ENCODE results near the gene COL18A1.

The COL18A1 gene

GRCh38 chr21:45535341-45536081 is 130.5 kb downstream of the COL18A1 start:
- no peak for DNase-seq (ENCODE audit: low spot score)

- no peak for DNase-seq (ENCODE audit: low spot score)
Measured at GRCh38 chr21:45536301-45537081, 131.5 kb downstream of the COL18A1 start.

- peak; percentile 31 for DNase-seq (ENCODE audit: low spot score)
Measured at GRCh38 chr21:45537111-45537745, 132.3 kb downstream of the COL18A1 start.

GRCh38 chr21:45537746-45538291 is 132.9 kb downstream of the COL18A1 start:
- DNase-seq (ENCODE audit: low spot score) = peak; percentile 54

GRCh38 chr21:45538381-45539045 is 133.5 kb downstream of the COL18A1 start:
- DNase-seq (ENCODE audit: low spot score) = peak; percentile 37

GRCh38 chr21:45539046-45539795 is 134.3 kb downstream of the COL18A1 start:
- peak; percentile 60 for DNase-seq (ENCODE audit: low spot score)

GRCh38 chr21:45539796-45540600 is 135.0 kb downstream of the COL18A1 start:
- DNase-seq (ENCODE audit: low spot score) = peak; percentile 55

- peak; percentile 48 for DNase-seq (ENCODE audit: low spot score)
Measured at GRCh38 chr21:45540601-45540970, 135.6 kb downstream of the COL18A1 start.

GRCh38 chr21:45541221-45542039 is 136.5 kb downstream of the COL18A1 start:
- peak; percentile 75 for DNase-seq (ENCODE audit: low spot score)

GRCh38 chr21:45542242-45542666 is 137.3 kb downstream of the COL18A1 start, which contains the start of gene SLC19A1:
Gene SLC19A1, minus strand, starts transcription at chr21:45542440. Its CDS starts 4,481 bp downstream, at chr21:45537959.
- peak; percentile 79 for DNase-seq (ENCODE audit: low spot score)

- DNase-seq (ENCODE audit: low spot score) = peak; percentile 66
Measured at GRCh38 chr21:45542667-45543370, 137.9 kb downstream of the COL18A1 start.

GRCh38 chr21:45543371-45543709 is 138.4 kb downstream of the COL18A1 start:
- no peak for DNase-seq (ENCODE audit: low spot score)

GRCh38 chr21:45543710-45544448 is 138.9 kb downstream of the COL18A1 start:
- peak; percentile 67 for DNase-seq (ENCODE audit: low spot score)

- DNase-seq (ENCODE audit: low spot score) = peak; percentile 59
Measured at GRCh38 chr21:45544449-45545235, 139.7 kb downstream of the COL18A1 start.

- no peak for DNase-seq (ENCODE audit: low spot score)
Measured at GRCh38 chr21:45545236-45545570, 140.2 kb downstream of the COL18A1 start.

GRCh38 chr21:45545691-45546531 is 140.9 kb downstream of the COL18A1 start:
- peak; percentile 60 for DNase-seq (ENCODE audit: low spot score)

Data from left forelimb (tissue), 1 donor.